IMR-90 (cell line): ENCODE results near the gene TRIM17.

Experiments used
- BHLHE40 ChIP-seq: fragments of 150-350 bp; IDR thresholded peaks from 2 replicates; pipeline ENCODE4 v1.6.1; 2016; ENCODE audit warnings: mild to moderate bottlenecking, low read depth, low read length
- POLR2A ChIP-seq: IDR thresholded peaks from 2 replicates; pipeline ENCODE4 v1.6.1; 2012; ENCODE audit warnings: mild to moderate bottlenecking, low read depth, low read length
- RAD21 ChIP-seq: IDR thresholded peaks from 2 replicates; pipeline ENCODE4 v1.6.1; 2012; ENCODE audit warnings: low read length, improper control_type of control experiment
- SMC3 ChIP-seq: fragments of 150-350 bp; IDR thresholded peaks from 2 replicates; pipeline ENCODE4 v1.6.1; 2016; ENCODE audit warnings: low read depth, mild to moderate bottlenecking, antibody characterized with exemption, low read length, moderate library complexity
- TF ChIP-seq, protein P1 (sequence below): conservative IDR thresholded peaks from 2 replicates; pipeline ENCODE4 v1.5.1; 2012; ENCODE audit warnings: mild to moderate bottlenecking, low read depth, low read length, improper control_type of control experiment

DNA sequence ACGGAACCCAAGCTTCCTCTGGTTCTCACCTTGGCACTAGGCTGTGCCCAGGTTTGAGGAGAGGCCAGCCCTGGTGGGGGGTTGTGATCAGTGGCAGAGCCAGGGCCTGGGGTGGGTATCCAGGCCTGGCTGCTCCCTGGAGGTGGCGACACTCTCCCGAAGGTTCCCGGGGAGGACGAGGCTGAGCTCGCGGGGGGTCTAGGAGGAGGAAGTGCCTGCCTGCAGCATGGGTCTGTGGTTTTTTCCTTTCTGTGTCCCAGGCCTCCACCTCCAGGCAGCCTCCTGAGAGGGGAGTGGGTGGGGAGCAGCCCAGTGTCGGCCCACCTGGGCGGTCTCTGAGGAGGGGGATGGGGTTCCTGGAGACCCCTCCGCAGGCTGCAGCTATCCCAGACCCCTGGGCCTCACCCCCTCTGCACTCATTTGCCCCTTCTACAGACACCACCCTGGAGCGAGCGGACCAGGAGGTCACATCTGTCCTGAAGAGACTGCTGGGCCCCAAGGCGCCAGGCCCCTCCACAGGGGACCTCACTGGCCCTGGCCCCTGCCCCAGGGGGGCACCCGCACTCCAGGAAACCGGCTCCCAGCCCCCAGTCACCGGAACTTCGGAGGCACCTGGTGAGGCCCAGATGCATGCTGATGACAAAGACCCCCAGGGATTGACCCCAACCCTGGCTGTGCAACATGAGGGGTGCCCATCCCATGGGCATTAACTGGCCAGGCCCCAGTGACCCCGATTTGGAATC, 54.3 kb downstream of the TRIM17 start:
- TF ChIP-seq, protein P1, sequence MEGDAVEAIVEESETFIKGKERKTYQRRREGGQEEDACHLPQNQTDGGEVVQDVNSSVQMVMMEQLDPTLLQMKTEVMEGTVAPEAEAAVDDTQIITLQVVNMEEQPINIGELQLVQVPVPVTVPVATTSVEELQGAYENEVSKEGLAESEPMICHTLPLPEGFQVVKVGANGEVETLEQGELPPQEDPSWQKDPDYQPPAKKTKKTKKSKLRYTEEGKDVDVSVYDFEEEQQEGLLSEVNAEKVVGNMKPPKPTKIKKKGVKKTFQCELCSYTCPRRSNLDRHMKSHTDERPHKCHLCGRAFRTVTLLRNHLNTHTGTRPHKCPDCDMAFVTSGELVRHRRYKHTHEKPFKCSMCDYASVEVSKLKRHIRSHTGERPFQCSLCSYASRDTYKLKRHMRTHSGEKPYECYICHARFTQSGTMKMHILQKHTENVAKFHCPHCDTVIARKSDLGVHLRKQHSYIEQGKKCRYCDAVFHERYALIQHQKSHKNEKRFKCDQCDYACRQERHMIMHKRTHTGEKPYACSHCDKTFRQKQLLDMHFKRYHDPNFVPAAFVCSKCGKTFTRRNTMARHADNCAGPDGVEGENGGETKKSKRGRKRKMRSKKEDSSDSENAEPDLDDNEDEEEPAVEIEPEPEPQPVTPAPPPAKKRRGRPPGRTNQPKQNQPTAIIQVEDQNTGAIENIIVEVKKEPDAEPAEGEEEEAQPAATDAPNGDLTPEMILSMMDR = no peak
- TF ChIP-seq RAD21 (no peak), SMC3 (no peak), POLR2A (no peak), BHLHE40 (no peak)
